HG02642 (cell line): ENCODE data around the gene EXD3.
"Not testable (repeated sequence)": the region's sequence is repeated elsewhere in the genome, so short reads cannot be mapped to it uniquely, and the experiment has no call there.

ENCODE experiments used
- ATAC-seq: cut with Tn5 transposase; IDR thresholded peaks from one replicate; pipeline ENCODE4 v1.9.1; 2021; ENCODE audit warnings: mild to moderate bottlenecking; ENCODE audit not compliant: unreplicated experiment, poor library complexity

Gene EXD3

DNA sequence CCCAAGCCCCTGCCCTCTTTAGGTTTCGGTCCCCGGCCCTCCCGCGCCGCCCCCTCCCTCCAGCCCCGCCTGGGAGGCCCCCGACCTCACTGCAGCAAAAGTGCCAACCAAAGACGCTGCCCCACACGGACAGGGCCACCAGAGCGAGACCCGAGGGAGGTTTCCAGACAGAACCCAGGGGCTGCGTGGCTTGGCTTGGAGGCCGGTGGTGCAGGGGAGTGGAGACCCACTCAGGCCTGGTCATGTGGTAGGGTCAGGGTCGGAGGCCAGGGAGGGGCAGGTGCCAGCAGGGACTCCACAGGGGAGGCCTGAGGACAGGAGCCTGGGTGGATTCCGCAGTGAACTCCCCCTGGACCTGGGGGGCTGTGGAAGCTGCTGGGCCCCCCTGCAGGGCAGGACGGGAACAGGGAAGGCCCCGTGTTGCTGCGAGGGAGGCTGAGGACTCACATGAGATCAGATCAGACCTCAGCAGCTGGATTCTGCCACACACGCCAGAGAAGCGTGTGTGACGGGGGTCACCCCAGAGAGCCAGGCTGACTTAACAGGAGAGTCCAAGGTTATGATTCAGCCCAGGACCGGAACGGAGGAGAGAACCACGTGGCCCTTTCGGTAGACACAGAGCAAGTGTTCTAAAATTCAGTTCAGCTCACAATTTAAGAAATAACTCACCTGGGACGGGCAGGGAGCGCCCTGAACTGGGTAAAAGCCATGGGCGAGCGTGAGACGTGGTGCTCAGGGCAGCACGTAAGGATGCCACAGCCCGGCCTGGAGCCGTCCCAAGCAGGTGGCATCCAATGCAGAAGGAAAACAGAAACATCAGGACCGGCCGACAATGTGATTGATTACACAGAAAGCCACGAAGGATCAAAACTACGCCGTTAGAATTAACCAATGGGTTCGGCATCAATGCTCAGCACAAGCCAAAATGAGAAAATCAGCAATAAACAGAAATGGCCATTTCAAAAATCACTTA is 38.9 kb downstream of the EXD3 start:
- no peak for ATAC-seq

DNA sequence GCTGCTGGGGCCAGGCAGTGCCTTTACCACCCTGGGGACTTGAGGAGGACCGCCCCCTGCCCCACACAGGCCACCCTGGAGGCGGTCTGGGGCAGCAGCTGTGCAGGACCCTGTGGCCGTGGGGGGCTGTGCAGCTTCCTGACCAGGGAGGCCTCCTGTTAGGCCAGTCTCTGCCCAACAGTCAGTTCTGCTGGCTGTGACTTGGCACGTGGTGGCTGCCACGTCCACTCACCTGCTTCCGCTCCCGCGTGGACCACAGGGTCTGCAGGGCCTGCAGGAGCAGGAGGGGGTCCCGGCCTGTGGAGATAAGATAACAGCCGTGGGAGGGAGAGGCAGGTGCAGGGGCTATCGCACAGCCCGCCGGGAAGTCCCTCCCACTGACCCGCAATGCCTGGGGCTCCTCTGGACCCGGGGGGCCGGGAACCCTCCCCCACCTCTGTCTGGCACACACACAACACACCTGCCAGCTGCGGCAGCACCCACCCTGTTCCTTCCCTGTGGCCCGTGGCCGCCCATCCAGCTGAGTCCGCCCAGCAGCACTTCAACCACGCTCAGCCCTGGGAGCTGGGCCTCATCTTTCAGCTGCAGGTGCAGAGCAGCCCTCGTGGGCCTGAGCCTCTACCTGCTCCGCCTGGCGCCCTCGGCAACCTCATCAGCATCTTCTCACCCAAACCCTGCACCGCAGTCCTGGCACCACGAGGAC is 39.7 kb downstream of the EXD3 start:
- ATAC-seq, result no peak

DNA sequence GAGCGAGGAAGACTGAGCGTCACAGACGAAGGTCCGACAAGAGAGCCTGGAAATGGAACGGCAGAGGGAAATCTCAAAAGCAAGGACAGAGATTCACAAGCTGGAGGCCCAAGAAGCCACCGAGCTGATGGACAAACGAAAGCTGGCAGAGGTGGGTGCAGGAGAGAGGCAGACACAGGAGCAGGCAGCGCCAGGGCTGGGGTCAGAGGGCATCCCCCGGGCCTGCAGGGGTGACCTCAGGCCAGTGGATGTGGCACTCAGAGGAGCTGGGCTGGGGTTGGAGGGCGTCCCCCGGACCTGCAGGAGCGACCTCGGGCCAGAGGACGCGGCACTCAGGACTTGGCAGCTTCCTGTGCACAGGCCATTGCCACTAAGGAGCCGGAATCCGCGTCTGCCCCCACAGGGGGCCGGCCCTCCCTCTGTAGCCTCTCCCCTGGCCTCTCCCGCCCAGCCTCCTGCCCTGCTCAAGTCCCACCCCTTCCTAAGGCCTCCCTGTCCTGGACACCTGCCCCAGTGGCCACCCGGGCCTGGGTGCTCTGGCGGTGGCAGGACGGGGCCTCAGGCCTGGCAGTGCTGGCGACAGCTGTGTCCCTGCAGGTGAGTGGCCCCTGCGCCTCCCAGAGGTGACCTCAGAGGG is 40.4 kb downstream of the EXD3 start:
- ATAC-seq, result no peak

DNA sequence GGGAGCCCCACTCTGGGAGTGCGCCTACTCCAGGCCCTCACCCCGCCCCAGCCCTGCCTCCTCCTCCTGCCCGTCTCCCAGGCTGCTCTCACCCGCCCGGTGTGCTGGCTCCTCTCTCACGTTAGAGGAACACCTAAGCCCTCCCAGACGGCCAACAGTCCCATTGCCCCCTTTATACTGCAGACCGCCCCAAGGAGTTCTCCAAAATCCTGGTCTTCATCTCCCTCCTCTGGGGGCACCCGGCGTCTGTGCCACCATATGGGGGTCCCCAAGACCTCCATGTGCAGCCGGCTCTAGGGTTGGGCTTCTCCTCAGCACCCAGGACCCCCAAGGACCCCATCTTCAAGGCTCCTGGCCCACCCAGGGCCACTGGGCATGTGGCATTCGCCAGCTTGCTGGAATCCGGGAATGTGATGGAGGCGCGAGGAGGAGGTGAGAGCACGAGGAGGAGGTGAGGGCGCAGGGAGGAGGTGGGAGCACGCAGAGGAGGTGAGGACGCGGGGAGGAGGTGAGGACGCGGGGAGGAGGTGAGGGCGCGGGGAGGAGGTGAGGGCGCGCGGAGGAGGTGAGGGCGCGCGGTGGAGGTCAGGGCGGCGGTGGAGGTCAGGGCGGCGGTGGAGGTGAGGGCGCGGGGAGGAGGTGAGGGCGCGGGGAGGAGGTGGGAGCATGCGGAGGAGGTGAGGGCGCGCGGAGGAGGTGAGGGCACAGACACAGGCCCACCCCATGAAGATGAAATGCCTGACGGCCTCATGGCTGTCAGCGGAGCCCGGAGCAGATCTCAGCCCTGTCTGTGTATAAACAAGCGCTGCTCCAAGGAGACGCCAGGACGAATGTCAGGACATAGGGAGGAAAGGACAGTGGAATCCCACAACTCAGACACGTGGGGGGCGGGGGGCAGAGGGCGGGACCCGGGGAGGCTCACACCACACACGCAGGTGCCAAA is 41.2 kb downstream of the EXD3 start:
- ATAC-seq, result no peak

GRCh38 chr9:137380606-137381005 is 42.4 kb downstream of the EXD3 start:
- no peak for ATAC-seq

GRCh38 chr9:137380171-137380570 is 42.8 kb downstream of the EXD3 start:
- ATAC-seq, result no peak

- no peak for ATAC-seq
Measured at GRCh38 chr9:137379761-137380161, 43.2 kb downstream of the EXD3 start.

DNA sequence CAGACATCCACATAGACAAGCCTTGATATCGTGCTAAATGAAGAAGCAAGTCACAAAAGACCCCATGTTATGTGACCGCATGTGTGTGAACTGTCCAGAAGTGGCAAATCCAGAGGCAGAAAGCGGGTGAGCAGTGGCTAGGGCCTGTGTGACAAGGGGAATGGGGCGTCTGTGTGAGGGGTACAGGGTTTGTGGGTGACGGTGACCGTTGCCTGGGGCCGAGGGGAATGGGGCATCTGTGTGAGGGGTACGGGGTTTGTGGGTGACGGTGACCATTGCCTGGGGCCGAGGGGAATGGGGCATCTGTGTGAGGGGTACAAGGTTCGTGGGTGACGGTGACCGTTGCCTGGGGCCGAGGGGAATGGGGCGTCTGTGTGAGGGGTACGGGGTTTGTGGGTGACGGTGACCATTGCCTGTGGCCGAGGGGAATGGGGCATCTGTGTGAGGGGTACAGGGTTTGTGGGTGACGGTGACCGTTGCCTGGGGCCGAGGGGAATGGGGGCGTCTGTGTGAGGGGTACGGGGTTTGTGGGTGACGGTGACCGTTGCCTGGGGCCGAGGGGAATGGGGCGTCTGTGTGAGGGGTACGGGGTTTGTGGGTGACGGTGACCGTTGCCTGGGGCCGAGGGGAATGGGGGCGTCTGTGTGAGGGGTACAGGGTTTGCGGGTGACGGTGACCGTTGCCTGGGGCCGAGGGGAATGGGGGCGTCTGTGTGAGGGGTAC is 44.1 kb downstream of the EXD3 start:
- ATAC-seq, result not testable (repeated sequence)

- no peak for ATAC-seq
Measured at GRCh38 chr9:137376386-137376785, 46.6 kb downstream of the EXD3 start.

DNA sequence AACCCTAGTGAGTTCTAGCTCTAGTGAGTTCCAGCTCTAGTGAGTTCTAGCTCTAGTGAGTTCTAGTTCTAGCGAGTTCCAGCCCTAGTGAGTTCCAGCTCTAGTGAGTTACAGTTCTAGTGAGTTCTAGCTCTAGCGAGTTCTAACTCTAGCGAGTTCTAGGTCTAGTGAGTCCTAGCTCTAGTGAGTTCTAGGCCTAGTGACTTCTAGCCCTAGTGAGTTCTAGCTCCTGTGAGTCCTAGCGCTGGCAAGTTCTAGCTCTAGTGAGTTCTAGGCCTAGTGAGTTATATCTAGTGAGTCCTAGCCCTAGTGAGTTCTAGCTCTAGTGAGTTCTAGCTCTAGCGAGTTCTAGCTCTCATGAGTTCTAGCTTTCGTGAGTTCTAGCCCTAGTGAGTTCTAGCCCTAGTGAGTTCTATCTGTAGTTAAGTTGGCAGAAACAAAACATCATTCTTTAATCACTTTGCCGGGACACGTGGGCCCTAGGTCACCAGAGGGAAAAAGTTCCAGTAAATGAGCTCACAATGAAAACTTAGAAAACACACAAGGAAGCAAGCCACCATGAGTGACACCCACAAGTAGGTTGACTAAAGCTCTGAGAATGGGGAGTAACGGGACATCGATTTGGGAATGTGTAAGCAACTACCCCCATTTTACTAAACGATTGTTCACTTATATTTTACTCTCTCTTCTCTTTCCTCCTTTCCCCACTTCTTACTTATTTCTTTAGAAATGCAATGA is 47.5 kb downstream of the EXD3 start:
- no peak for ATAC-seq

DNA sequence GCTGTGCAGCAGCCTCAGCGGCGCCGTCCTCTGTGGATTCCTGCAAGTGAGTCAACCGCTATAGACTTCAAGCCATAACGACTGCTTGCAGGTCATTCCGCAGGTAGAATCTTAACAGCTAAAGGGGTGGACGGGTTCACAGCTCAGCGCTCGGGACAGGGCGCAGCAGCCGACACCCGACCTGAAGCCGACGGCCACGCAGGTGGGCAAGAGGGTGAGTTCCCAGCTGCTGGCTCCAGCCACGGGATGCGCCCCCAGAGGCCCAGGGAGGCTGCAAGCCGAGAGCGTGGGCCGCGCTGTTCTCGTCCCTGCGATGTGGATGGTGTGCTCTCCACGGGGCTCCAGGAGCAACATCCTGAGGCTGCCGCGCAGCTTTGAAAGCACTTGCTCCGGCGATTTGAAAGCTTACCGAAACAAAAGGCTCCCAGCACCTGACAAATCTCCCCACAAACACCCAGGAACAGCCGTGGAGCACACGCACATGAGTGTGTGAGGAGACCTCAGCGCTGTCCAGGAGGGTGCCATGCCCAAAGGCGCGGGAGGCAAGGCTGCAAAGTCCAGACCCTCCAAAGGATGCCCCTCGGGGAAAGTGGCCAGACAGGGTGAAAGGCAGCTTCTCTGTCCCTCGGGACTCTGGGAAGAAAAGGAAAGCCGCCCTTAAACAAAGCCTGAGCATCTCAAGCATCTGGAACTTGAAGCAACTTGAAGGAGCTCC is 48.7 kb downstream of the EXD3 start:
- ATAC-seq, result no peak

DNA sequence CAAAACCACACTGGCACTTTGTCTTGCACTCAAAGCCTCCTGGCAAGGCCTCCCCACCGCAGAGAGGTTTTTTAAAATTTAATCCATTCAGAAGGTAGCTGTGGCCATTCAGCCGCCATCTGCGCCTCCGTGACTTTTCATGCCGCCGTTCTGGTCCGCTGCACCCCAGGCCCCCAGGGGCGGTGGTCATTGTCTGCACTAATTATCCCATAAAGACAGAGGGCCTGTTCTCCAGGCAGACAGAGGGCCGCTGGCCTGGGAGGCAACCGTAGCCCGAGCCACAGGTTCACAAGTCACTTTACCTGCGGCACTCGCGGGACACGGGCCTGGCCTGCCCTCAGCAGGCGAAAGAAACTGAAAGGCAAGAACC is 49.4 kb downstream of the EXD3 start:
- ATAC-seq, result no peak

DNA sequence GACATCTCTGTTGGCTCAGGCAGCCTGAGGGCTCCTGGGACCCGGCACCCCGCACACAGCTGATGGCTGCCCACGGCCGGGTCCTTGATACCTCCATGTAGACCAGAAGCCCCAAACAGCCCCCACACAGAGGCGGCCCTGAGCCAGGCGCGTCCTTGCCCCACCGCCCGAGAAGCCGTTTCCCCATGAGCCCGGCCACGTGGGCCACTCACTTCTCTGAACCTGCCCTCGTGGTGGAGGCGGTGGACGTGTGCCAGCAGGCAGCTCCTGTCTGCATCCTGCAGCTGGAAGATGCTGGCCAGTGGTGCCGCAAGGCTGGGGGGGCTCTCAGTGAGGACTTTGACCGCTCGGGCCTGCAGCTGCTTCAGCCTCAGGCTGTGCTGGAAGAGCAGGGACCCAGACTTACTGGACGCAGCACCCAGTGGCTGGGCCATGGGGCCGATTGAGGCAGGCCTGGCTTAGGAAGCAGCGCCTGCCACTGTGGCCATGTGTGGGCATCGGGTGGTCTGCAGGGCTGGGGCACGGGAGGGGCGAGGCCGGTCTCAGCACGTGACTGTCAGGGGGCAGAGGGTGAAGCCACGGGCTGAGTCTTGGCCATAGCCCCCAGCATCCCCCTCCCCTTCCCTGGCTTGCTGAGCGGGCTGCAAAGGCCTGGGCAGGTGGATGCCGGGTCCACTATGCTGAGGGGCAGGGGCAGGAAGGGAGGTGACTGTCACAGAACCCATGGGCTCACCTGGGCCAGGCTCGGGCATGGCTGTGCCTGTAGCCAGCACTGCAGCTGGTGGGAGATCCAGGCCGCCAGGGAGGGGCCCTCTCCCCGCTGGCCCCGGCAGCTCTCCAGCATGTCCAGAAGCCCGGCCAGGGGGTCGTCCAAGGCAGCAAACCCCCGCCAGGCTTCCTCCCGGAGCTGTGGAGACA is 50.0 kb downstream of the EXD3 start:
- ATAC-seq, result no peak

- ATAC-seq, result no peak
Measured at GRCh38 chr9:137371946-137372651, 50.9 kb downstream of the EXD3 start.

DNA sequence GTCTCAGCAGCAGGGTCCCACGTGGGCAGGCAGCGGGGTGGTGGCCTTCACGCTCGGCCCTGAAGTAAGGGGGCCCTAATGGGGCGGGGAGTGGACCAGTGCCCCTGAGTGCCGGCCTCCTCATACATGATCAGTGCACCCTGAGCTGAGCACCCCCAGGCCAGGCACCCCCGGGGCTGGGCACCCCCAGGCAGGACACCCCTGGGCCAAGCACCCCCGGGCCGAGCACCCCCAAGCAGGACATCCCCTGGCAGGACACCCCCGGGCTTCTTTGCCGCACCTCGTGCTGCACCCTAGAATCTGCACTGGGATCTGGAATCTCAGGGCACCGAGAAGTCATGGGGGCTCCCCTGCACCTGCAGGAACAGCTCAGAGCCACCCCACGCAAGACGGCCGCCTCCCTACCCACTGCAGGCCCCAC is 51.4 kb downstream of the EXD3 start:
- no peak for ATAC-seq

- ATAC-seq, result no peak
Measured at GRCh38 chr9:137370865-137371520, 52.0 kb downstream of the EXD3 start.
